GM20431 (cell line): ENCODE results near the gene EEF2K.

Experiments
- in situ Hi-C: fragments of 300-500 bp; cut with MseI, MboI; formaldehyde crosslinking; loops from one replicate; pipeline ENCODE4 v1.15.0; 2020; ENCODE audit warnings: low sequenced_read_pairs; ENCODE audit not compliant: unreplicated experiment

The EEF2K gene

DNA sequence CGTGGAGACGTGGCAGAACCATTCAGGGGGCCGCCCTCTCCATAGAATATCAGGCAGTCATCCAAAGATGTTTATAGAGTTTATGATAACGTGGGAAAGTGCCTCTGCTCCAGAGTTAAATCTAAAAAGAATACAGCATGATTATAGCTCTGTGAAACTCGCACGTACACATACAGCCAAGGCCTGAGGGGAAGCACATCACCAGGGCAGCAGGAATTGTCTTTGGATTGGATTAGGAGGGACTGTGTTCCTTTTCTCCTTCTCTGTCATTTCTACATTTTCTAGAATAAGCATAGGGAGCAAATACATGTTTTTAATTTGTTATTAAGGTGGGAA is 26.9 kb downstream of the EEF2K start:
- in situ Hi-C loops: no loop called here

- in situ Hi-C loops: no loop called here
These were observed 30.0 kb downstream of the EEF2K start for GRCh38 chr16:22235839-22236745.

- in situ Hi-C loops: no loop called here
These were observed 33.2 kb downstream of the EEF2K start for GRCh38 chr16:22239131-22239805.

- in situ Hi-C loops: no loop called here
These were observed 34.1 kb downstream of the EEF2K start for GRCh38 chr16:22240023-22240710.

DNA sequence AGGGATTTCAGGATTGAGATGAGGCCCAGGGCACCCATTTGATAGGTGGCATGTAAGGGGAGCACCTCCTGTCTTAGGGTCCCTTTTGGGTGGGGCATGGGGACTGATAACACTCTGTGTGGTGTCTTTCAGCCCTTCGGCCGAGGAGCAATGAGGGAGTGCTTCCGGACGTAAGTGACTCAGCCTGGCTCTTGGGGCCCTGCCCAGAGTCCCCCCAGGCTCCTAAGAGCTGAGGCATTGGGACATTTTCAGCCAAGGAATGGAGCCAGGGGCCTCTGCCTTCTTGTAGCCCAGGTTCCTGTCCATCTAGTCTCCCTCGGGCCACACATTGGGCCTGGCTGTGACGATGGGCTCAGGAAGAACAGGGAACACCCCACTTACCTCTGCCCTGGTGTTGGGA is 44.4 kb downstream of the EEF2K start:
- in situ Hi-C loops: no loop called here

- in situ Hi-C loops: no loop called here
These were observed 46.2 kb downstream of the EEF2K start for GRCh38 chr16:22252317-22252716.

GRCh38 chr16:22253272-22253671 is 47.2 kb downstream of the EEF2K start:
- in situ Hi-C loops: no loop called here

- in situ Hi-C loops: no loop called here
These were observed 49.3 kb downstream of the EEF2K start for GRCh38 chr16:22255335-22255734.

DNA sequence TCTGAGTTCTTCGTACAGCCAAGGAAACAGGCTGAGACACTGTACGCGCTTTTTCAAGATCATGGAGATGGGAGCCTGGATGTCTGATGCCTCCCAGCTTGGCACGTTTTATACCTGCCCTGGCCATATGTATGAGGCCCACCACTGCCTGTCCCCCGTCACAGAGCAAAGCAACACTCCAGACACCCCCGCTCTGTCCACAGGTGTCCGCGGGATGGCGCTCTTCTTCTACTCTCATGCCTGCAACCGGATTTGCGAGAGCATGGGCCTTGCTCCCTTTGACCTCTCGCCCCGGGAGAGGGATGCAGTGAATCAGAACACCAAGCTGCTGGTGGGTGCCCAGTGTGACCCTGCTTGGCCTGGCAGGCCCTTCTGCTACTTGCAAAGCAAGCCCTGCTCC is 51.4 kb downstream of the EEF2K start:
- in situ Hi-C loops: no loop called here

DNA sequence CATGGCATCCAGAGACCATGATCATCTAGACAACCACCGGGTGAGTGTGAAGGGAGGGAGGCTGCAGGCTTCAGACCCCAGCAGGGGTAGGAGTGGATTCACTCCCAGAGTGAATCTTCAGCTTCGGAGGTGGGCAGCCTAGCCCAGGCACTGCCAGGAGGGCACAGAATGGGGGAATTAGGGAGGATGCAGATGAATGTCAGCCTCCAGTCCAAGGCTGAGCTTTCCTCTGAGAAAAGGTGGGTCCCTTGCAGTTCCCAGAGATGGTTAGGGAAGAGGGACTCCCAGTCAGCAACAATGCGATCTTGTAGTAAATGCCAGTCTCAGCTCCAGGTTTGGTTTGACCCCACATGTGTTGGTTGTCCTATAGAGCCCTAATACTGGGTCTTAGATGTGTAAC is 54.4 kb downstream of the EEF2K start:
- in situ Hi-C loops: no loop called here

DNA sequence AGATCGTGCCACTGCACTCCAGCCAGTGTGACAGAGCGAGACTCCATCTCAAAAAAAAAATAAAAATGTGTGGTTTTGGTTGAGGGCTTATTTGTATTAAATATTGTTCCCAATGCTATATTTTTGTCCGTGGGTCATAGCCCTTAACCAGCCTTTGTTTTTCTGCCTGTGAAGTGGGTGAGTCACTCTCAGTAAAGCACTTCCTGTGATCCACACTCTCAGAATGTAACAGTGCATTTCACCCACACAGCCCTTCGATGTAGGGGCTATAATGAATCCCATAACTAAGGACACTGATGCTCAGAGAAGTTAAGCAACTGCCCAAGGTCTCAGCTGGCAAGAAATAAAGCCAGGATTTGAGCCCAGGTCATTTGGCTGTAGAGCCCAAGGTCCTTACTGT is 56.4 kb downstream of the EEF2K start:
- in situ Hi-C loops: no loop called here

DNA sequence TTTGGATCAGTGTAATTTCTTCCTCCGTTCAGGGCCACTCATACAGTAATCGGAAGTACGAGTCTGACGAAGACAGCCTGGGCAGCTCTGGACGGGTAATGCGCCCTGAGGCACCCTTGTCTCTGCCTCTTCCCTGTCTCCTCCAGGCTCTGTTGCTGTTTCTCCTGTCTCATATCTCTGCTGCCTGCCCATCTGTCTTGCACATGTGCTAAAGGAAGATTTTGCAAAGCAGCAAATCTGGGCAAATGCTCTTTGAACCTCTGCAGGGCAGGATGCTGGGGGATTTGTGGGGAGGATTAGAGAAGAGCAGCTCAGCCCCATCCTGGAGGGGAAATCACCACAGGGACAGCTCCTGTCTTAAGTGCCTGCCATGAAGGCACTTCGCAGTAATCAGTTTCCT is 58.7 kb downstream of the EEF2K start:
- in situ Hi-C loops: no loop called here

- in situ Hi-C loops: no loop called here
These were observed 59.3 kb downstream of the EEF2K start for GRCh38 chr16:22265351-22265750.

DNA sequence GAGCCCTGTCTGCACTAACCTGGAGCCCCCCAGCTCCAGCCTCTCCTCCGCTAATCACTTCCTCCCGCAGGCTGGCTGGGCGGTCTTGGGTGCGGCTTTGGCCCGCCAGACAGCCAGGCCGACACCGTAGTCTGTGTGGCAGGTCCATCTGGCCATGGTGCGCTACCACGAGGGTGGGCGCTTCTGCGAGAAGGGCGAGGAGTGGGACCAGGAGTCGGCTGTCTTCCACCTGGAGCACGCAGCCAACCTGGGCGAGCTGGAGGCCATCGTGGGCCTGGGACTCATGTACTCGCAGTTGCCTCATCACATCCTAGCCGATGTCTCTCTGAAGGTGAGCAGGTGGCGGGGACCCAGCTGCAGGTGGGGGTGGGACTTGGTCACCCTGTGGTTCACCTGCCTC is 60.5 kb downstream of the EEF2K start:
- in situ Hi-C loops: no loop called here

DNA sequence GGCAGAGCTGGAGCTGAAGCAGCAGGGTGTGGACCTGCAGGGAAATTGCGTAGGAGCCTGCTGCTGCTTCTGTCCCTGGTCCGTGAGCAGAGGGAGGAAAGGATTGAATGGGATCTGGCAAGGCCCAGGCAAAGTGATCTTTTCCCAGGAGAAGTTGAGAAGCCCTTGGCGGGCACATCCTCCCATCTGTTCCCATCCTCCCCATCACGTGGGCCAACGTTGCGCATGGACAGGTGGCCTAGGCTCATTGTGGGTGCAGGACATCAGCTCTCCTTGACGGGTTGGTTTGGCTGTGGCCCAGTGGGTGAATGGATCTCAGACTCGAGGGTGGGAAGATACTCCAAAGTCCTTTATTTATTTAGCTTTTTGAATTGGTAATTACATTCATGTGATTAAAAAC is 61.7 kb downstream of the EEF2K start:
- in situ Hi-C loops: no loop called here

GRCh38 chr16:22270525-22270924 is 64.4 kb downstream of the EEF2K start:
- in situ Hi-C loops: no loop called here

DNA sequence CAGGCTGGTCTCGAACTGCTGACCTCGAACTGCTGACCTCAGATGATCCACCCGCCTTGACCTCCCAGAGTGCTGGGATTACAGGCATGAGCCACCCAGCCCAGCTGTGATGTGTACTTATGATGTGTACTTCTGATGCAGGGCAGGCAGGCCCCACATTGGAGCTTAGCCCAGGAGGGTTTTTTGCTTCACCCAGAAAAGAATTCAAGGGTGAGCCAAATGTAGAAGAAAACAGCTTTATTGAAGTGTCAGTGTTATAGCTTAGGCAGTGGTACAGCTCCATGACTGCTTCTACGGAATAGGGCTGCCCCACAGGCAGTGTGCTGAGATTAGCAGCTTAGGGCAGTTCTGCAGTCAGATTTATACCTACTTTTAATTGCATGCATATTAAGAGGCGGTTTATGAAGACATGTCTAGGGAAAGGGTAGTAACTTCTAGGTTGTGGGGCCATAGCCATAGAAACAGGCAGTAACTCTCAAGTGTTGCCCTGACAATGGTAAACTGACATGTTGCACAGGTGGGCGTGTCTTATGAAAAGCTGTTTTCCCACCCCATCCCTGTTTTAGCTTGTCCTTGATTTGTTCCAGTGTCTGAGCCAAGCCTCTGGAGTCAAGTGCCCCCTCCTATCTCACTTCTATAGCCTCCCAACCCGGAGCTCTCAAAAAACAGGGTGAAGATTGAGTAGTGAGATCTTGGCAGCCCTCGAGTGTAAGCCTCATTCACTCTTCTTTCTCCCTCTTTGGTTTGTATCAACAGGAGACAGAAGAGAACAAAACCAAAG is 67.0 kb downstream of the EEF2K start:
- in situ Hi-C loops: no loop called here

GRCh38 chr16:22274916-22275315 is 68.8 kb downstream of the EEF2K start:
- in situ Hi-C loops: no loop called here

DNA sequence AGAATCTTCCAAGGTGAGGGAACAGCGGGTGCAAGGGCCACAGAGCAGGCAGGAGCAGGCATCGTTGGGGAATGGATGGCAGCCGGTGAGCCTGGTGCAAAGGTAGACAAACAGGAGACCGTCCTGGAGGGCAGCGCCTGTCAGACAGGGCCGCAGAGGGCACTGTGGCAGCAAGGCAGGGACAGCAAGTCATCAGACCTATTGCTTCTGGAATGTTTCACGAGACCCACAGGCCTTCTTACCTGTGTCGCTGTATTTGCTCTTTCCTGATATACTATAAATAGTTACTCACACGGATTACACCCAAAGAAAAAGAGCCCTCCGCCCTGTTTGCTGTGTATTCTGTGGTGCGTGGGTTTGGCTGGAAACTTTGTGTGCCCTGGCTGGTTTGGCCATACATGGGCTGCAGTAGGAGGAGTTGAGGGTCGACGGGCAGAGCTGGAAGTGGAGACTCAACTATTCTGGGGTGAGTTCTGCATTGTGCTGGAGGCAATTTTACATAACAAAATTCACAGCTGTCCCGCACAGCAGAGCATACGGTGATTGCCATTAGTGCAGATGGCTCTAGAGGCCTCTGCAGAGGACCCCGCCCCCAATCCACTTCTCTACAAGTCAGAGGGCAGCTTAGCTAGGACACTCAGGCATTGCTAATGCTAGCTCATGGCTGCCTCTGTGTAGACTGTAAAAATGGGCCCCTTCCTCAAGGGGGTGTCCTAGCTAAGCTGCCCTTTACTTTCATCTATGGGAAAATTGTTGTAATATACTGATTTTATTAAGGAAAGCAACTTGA is 72.6 kb downstream of the EEF2K start:
- in situ Hi-C loops: no loop called here
